Measurements from ENCODE around the gene KCNK6.

KCNK6 gene

DNA sequence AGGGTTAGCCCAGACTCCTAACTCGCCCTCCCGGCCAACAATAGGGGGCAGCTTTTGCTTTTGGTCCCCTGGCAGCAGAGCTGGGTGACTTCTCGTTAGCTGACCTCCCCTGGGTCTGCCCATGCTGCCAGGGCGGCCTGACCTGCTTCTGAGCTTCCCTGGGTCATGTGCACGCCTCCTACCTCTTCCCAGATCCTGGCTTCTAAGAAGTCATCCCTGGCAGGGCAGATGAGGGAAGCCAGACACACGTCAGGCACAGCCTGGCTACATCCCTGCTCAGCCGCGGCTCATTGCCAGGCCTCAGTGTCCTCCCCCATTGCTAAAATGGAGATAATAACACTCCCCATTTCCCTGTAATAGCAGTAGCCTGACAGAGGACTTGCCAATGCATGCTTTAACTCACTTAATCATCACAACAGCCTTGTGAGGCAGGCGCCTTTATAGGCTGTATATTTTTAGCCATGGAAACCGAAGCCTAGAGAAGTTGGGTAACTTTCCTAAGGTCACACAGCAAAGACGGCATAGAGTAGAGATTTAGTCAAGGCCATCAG lies 2.1 kb downstream of the KCNK6 start:
- TF ChIP-seq, protein P1, sequence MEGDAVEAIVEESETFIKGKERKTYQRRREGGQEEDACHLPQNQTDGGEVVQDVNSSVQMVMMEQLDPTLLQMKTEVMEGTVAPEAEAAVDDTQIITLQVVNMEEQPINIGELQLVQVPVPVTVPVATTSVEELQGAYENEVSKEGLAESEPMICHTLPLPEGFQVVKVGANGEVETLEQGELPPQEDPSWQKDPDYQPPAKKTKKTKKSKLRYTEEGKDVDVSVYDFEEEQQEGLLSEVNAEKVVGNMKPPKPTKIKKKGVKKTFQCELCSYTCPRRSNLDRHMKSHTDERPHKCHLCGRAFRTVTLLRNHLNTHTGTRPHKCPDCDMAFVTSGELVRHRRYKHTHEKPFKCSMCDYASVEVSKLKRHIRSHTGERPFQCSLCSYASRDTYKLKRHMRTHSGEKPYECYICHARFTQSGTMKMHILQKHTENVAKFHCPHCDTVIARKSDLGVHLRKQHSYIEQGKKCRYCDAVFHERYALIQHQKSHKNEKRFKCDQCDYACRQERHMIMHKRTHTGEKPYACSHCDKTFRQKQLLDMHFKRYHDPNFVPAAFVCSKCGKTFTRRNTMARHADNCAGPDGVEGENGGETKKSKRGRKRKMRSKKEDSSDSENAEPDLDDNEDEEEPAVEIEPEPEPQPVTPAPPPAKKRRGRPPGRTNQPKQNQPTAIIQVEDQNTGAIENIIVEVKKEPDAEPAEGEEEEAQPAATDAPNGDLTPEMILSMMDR (IDR thresholded peaks at IDR 0.05; ENCODE audit: insufficient read depth, missing control alignments), result no peak
- no peak for FAIRE-seq
- DNase-seq (ENCODE audit: insufficient read length, low spot score), result no peak

DNA sequence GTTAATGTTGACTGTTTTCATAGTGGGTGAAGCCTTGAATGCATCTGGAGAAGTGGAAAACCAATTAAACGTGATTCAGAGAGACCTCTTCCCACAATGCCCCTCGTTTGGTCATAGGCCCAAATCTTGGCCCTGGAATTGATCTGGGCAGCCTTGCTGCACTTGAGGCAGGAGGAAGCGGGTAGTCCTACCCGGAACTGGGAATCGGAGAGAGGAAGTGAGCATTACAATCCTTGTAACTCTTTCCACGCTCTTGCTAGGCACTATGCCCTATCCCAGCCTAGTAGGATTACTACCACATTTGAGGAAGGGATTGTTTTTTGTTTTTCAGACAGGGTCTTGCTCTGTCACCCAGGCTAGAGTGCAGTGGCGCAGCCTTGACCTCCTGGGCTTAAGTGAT lies 3.6 kb downstream of the KCNK6 start:
- FAIRE-seq (no peak), DNase-seq (ENCODE audit: insufficient read length, low spot score) (no peak)
- TF ChIP-seq, protein P1 (IDR thresholded peaks at IDR 0.05; ENCODE audit: insufficient read depth, missing control alignments), result no peak

DNA sequence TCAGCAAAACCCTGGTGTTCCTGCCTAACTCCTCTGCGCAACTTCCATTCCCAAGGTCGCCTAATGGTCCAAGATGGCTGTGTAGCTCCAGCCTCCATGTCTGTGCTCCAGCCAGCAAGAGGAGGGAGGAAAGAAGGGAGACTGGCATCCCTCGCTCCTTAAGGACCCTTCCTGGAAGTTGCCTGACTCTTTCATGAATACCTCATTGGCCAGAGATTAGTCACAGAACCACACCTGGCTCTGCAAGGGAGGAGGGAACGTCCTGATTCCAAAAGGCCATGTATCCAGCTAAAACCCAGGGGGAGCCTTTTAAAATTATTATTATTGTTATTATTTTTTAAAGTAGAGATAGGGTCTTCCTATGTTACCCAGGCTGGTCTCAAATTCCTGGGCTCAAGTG lies 4.8 kb downstream of the KCNK6 start:
- DNase-seq (ENCODE audit: insufficient read length, low spot score) (no peak), FAIRE-seq (no peak)
- TF ChIP-seq, protein P1 (IDR thresholded peaks at IDR 0.05; ENCODE audit: insufficient read depth, missing control alignments), result no peak

DNA sequence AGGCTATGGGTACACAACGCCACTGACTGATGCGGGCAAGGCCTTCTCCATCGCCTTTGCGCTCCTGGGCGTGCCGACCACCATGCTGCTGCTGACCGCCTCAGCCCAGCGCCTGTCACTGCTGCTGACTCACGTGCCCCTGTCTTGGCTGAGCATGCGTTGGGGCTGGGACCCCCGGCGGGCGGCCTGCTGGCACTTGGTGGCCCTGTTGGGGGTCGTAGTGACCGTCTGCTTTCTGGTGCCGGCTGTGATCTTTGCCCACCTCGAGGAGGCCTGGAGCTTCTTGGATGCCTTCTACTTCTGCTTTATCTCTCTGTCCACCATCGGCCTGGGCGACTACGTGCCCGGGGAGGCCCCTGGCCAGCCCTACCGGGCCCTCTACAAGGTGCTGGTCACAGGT lies 6.9 kb downstream of the KCNK6 start:
- no peak for FAIRE-seq
- DNase-seq (ENCODE audit: insufficient read length, low spot score), result no peak
- TF ChIP-seq, protein P1 (IDR thresholded peaks at IDR 0.05; ENCODE audit: insufficient read depth, missing control alignments), result no peak

DNA sequence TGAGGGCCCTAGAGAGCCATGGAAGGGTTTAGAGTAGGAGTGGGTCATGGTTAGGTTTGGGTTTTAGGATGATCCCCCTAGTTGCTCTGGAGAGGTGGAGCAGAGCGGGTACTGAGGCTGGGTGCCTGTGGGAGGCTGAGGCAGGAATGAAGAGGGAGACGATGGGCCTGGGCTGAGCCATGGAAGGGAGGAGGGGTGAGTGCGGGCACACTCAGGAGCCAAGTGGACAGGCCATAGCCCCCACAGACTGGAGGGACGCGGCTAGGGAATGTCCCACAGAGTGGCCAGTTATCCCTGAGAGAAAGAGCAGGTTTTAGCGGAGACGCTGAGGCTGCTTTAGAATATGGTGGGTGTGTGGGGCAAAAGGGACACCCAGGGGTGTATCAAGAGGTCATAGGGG lies 10.0 kb downstream of the KCNK6 start:
- TF ChIP-seq, protein P1 (IDR thresholded peaks at IDR 0.05; ENCODE audit: insufficient read depth, missing control alignments), result no peak
- DNase-seq (ENCODE audit: insufficient read length, low spot score), result no peak
- no peak for FAIRE-seq

DNA sequence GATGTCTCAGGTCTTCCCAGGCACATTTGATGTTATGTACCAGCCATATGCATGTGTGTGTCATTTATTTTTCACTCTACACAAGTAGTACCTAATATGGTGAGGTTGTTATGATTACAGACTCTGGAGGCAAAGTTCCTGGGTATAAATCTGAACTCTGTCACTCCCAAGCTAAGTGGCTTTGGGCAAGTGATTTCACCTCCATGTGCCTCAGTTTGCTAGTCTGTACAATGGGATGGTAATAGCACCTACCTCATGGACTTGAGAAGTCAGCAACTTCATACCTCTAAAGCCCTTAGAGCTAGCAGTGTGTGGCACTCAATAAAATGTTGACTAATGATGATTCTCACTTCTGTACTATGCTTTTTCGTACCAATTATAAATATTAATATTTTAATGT lies 12.1 kb downstream of the KCNK6 start:
- TF ChIP-seq, protein P1 (IDR thresholded peaks at IDR 0.05; ENCODE audit: insufficient read depth, missing control alignments), result no peak
- DNase-seq (ENCODE audit: insufficient read length, low spot score) (no peak), FAIRE-seq (no peak)

DNA sequence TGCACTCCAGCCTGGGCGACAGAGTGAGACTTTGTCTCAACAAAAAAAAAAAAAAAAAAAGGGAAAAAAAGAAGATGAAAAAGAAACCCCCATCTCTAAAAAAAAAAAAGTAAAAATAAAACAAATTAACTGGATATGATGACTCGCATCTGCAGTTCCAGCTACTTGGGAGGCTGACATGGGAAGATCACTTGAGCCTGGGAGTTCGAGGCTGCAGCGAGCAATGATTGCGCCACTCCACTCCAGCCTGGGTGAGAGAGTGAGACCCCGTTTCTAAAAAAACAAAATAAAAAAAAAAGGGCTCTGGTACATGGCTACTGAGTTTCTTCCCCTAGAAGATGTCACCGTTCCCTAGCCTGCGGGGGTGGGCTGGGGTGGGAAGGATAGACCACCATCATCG lies 13.6 kb downstream of the KCNK6 start:
- DNase-seq (ENCODE audit: insufficient read length, low spot score) (no peak), FAIRE-seq (no peak)
- TF ChIP-seq, protein P1 (IDR thresholded peaks at IDR 0.05; ENCODE audit: insufficient read depth, missing control alignments), result no peak
